Measurements from ENCODE around the gene ACTL8.
A peak's percentile ranks its signal among the peaks of the same experiment; 100 is the strongest.
"Not testable (repeated sequence)": the region's sequence is repeated elsewhere in the genome, so short reads cannot be mapped to it uniquely, and the experiment has no call there.

ACTL8 gene

GRCh38 chr1:17735348-17735747, 19.8 kb upstream of the ACTL8 start:
- DNase-seq (ENCODE audit: low spot score): no peak

- DNase-seq (ENCODE audit: low spot score): no peak
These were observed 19.3 kb upstream of the ACTL8 start for GRCh38 chr1:17735793-17736192.

- no peak for DNase-seq (ENCODE audit: low spot score)
These were observed 18.5 kb upstream of the ACTL8 start for GRCh38 chr1:17736625-17737024.

- no peak for DNase-seq (ENCODE audit: low spot score)
These were observed 16.1 kb upstream of the ACTL8 start for GRCh38 chr1:17739050-17739449.

- DNase-seq (ENCODE audit: low spot score): no peak
These were observed 14.1 kb upstream of the ACTL8 start for GRCh38 chr1:17741052-17741451.

GRCh38 chr1:17742583-17742982, 12.6 kb upstream of the ACTL8 start:
- no peak for DNase-seq (ENCODE audit: low spot score)

- DNase-seq (ENCODE audit: low spot score): no peak
These were observed 12.0 kb upstream of the ACTL8 start for GRCh38 chr1:17743008-17743647.

GRCh38 chr1:17743925-17744324, 11.2 kb upstream of the ACTL8 start:
- no peak for DNase-seq (ENCODE audit: low spot score)

- peak; percentile 16 for DNase-seq (ENCODE audit: low spot score)
These were observed 10.3 kb upstream of the ACTL8 start for GRCh38 chr1:17744666-17745478.

- DNase-seq (ENCODE audit: low spot score): no peak
These were observed 9.6 kb upstream of the ACTL8 start for GRCh38 chr1:17745479-17745955.

- not testable (repeated sequence) for DNase-seq (ENCODE audit: low spot score)
These were observed 8.9 kb upstream of the ACTL8 start for GRCh38 chr1:17746281-17746680.

- DNase-seq (ENCODE audit: low spot score): no peak
These were observed 8.2 kb upstream of the ACTL8 start for GRCh38 chr1:17746920-17747319.

- no peak for DNase-seq (ENCODE audit: low spot score)
These were observed 4.8 kb upstream of the ACTL8 start for GRCh38 chr1:17750333-17750732.

- no peak for DNase-seq (ENCODE audit: low spot score)
These were observed 2.8 kb upstream of the ACTL8 start for GRCh38 chr1:17752356-17752755.

- DNase-seq (ENCODE audit: low spot score): no peak
These were observed 2.3 kb downstream of the ACTL8 start for GRCh38 chr1:17757426-17757825.

GRCh38 chr1:17759114-17759513, 4.0 kb downstream of the ACTL8 start:
- DNase-seq (ENCODE audit: low spot score): no peak

- no peak for DNase-seq (ENCODE audit: low spot score)
These were observed 7.2 kb downstream of the ACTL8 start for GRCh38 chr1:17762313-17762712.

GRCh38 chr1:17763417-17763816, 8.3 kb downstream of the ACTL8 start:
- DNase-seq (ENCODE audit: low spot score): no peak

- DNase-seq (ENCODE audit: low spot score): no peak
These were observed 8.9 kb downstream of the ACTL8 start for GRCh38 chr1:17763995-17764394.

GRCh38 chr1:17764591-17764990, 9.5 kb downstream of the ACTL8 start:
- no peak for DNase-seq (ENCODE audit: low spot score)

- DNase-seq (ENCODE audit: low spot score): no peak
These were observed 10.6 kb downstream of the ACTL8 start for GRCh38 chr1:17765444-17766411.

- no peak for DNase-seq (ENCODE audit: low spot score)
These were observed 13.6 kb downstream of the ACTL8 start for GRCh38 chr1:17768651-17769241.

All from HuH-7 (cell line).